HepG2 (cell line): Measurements from ENCODE around the gene DDX23. TPM values are rescaled to one million over a fixed set of nuclear protein-coding genes. Genes with fewer than 3 reads are reported as not detected.
A peak's percentile ranks its signal among the peaks of the same experiment; 100 is the strongest.

Source experiments
- CREB3 ChIP-seq: sonication (generic); formaldehyde crosslinking; IDR thresholded peaks from 2 replicates; pipeline ENCODE4 v1.5.0; 2020; ENCODE audit warnings: missing genetic modification reagents
- FUBP1 ChIP-seq: sonication (generic); formaldehyde crosslinking; IDR thresholded peaks from 2 replicates; pipeline ENCODE4 v1.5.1; 2020; ENCODE audit warnings: missing genetic modification reagents, mild to moderate bottlenecking, borderline replicate concordance
- GPBP1L1 ChIP-seq: sonication (generic); formaldehyde crosslinking; IDR thresholded peaks from 2 replicates; pipeline ENCODE4 v1.5.0; 2020; ENCODE audit warnings: mild to moderate bottlenecking, missing genetic modification reagents
- HBP1 ChIP-seq: IDR thresholded peaks from 2 replicates; pipeline ENCODE4 v1.6.1; 2016; ENCODE audit warnings: low read depth, control low read depth
- HNF1B ChIP-seq: sonication (generic); formaldehyde crosslinking; IDR thresholded peaks from 2 replicates; pipeline ENCODE4 v1.5.1; 2020; ENCODE audit warnings: mild to moderate bottlenecking, moderate library complexity, missing genetic modification reagents
- SOX5 ChIP-seq: IDR thresholded peaks from 2 replicates; pipeline ENCODE4 v1.6.1; 2016; ENCODE audit warnings: borderline replicate concordance
- TEAD2 ChIP-seq: sonication (generic); formaldehyde crosslinking; IDR thresholded peaks from 2 replicates; pipeline ENCODE4 v1.9.0; 2021; ENCODE audit warnings: missing genetic modification reagents
- TRAFD1 ChIP-seq: sonication (generic); formaldehyde crosslinking; IDR thresholded peaks from 2 replicates; pipeline ENCODE4 v1.5.1; 2020; ENCODE audit warnings: missing genetic modification reagents, mild to moderate bottlenecking, borderline replicate concordance
- ZNF180 ChIP-seq: sonication (generic); formaldehyde crosslinking; IDR thresholded peaks from 2 replicates; pipeline ENCODE4 v1.4.0; 2020; ENCODE audit warnings: low read depth, missing genetic modification reagents, borderline replicate concordance
- ZNF253 ChIP-seq: sonication (generic); formaldehyde crosslinking; IDR thresholded peaks from 2 replicates; pipeline ENCODE4 v1.8.0; 2022; ENCODE audit warnings: mild to moderate bottlenecking, missing genetic modification reagents, borderline replicate concordance
- ZNF282 ChIP-seq: fragments of 450-650 bp; IDR thresholded peaks from 2 replicates; pipeline ENCODE4 v1.6.1; 2018; ENCODE audit not compliant: partially characterized antibody
- ZNF33A ChIP-seq: sonication (generic); formaldehyde crosslinking; IDR thresholded peaks from 2 replicates; pipeline ENCODE4 v1.5.1; 2020; ENCODE audit warnings: missing genetic modification reagents, mild to moderate bottlenecking, moderate library complexity, borderline replicate concordance
- ZNF570 ChIP-seq: sonication (generic); formaldehyde crosslinking; IDR thresholded peaks from 2 replicates; pipeline ENCODE4 v1.4.0; 2020; ENCODE audit warnings: mild to moderate bottlenecking, missing genetic modification reagents, borderline replicate concordance
- ZNF747 ChIP-seq: sonication (generic); formaldehyde crosslinking; IDR thresholded peaks from 2 replicates; pipeline ENCODE4 v1.8.1; 2023; ENCODE audit warnings: missing genetic modification reagents, mild to moderate bottlenecking, borderline replicate concordance
- ZNF768 ChIP-seq: sonication (generic); formaldehyde crosslinking; IDR thresholded peaks from 2 replicates; pipeline ENCODE4 v1.4.0; 2020; ENCODE audit warnings: missing genetic modification reagents
- ZUFSP ChIP-seq: sonication (generic); formaldehyde crosslinking; IDR thresholded peaks from 2 replicates; pipeline ENCODE4 v1.9.0; 2021; ENCODE audit warnings: missing genetic modification reagents, mild to moderate bottlenecking, borderline replicate concordance
- polyA plus RNA-seq, 8 experiments: library from polyadenylated mRNA; depleted of rRNA in 3 of 8; stranded (reverse) in 7 of 8; unstranded in 1 of 8; fragments of >200 nt; fragmentation: Illumina TruSeq in 4 of 8; extraction: Trizol in 4 of 8; gene quantifications; 2 replicates each; pipeline versions ENCODE4 v1.2.1 to v1.2.3, GENCODE V29; 2011 to 2016; ENCODE audit warnings: low read depth in 4 of 8, missing spikeins in 1 of 8, mixed read lengths in 1 of 8; ENCODE audit not compliant: insufficient read depth in 1 of 8
- total RNA-seq, 5 experiments: library from RNA; depleted of rRNA; stranded (reverse); fragments of >200 nt; fragmentation: Illumina TruSeq; extraction: Trizol; gene quantifications; 2 replicates each; pipeline ENCODE4 v1.2.3, GENCODE V29; 2016; ENCODE audit warnings: low read depth in 1 of 5

Gene DDX23
- total and polyA plus RNA-seq, 2 of the 13 experiments (the other 11 are each of a cell fraction or from before 2014, with no cell fraction given) = 35.7 to 90.0 TPM

GRCh38 chr12:48814262-48815125, 37.5 kb downstream of the DDX23 start (continued):
- TF ChIP-seq ZUFSP (CRISPR knock-in tag) (no peak), CREB3 (no peak), HBP1 (CRISPR knock-in tag) (no peak), TRAFD1 (0 out of 2 replicates have a peak, but pooled peaks have one; percentile 65), ZNF570 (no peak), HNF1B (CRISPR knock-in tag) (no peak), ZNF768 (CRISPR knock-in tag) (peak; percentile 79), SOX5 (CRISPR knock-in tag) (no peak), GPBP1L1 (CRISPR knock-in tag) (no peak), ZNF33A (CRISPR knock-in tag) (no peak), TEAD2 (CRISPR knock-in tag) (no peak), ZNF253 (CRISPR knock-in tag) (no peak), FUBP1 (CRISPR knock-in tag) (no peak), ZNF747 (no peak), ZNF282 (no peak), ZNF180 (CRISPR knock-in tag) (no peak)
